GM23338 (cell line): ENCODE results near the gene NEU1. TPM values are rescaled to one million over a fixed set of nuclear protein-coding genes. Genes with fewer than 3 reads are reported as not detected.

Source experiments
- ATAC-seq: fragments of 200-7000 bp; cut with Tn5 transposase; 3 replicates; pipeline ENCODE4 v1.9.1; 2020
- DNase-seq: peaks from one replicate; pipeline ENCODE4 v3.0.0-alpha.2; 2015; ENCODE audit warnings: low spot score
- H2AFZ ChIP-seq: fragments of 200-600 bp; sonication (generic); 2 replicates; pipeline ENCODE4 v1.8.0; 2016; ENCODE audit warnings: antibody characterized with exemption, mild to moderate bottlenecking, moderate library complexity
- H3F3A ChIP-seq: fragments of 200-600 bp; sonication (generic); replicated peaks from 2 replicates; pipeline ENCODE4 v1.8.0; 2017; ENCODE audit warnings: antibody characterized with exemption, mixed run types, low read depth
- H3K27ac ChIP-seq: fragments of 200-600 bp; sonication (generic); 2 replicates; pipeline ENCODE4 v1.6.1; 2016; ENCODE audit warnings: low read depth
- H3K27me3 ChIP-seq: fragments of 200-600 bp; sonication (generic); 2 replicates; pipeline ENCODE4 v1.8.0; 2016; ENCODE audit warnings: mild to moderate bottlenecking, mixed run types, moderate library complexity; ENCODE audit not compliant: insufficient read depth
- H3K36me3 ChIP-seq: fragments of 200-600 bp; sonication (generic); 2 replicates; pipeline ENCODE4 v1.8.0; 2016; ENCODE audit warnings: mild to moderate bottlenecking; ENCODE audit not compliant: insufficient read depth
- H3K4me1 ChIP-seq: fragments of 200-600 bp; sonication (generic); 2 replicates; pipeline ENCODE4 v1.8.0; 2016; ENCODE audit warnings: mild to moderate bottlenecking, moderate library complexity; ENCODE audit not compliant: insufficient read depth
- H3K4me2 ChIP-seq: fragments of 200-600 bp; sonication (generic); 2 replicates; pipeline ENCODE4 v1.7.1; 2017; ENCODE audit warnings: mixed run types
- H3K4me3 ChIP-seq: fragments of 200-600 bp; sonication (generic); 2 replicates; pipeline ENCODE4 v1.6.1; 2016; ENCODE audit warnings: mixed run types
- H3K79me2 ChIP-seq: fragments of 200-600 bp; sonication (generic); replicated peaks from 2 replicates; pipeline ENCODE4 v1.8.0; 2017; ENCODE audit warnings: mild to moderate bottlenecking; ENCODE audit not compliant: insufficient read depth
- H3K9me2 ChIP-seq: fragments of 200-600 bp; sonication (generic); 2 replicates; pipeline ENCODE4 v1.8.0; 2017; ENCODE audit not compliant: insufficient read depth
- H4K20me1 ChIP-seq: fragments of 200-600 bp; sonication (generic); replicated peaks from 2 replicates; pipeline ENCODE4 v1.8.0; 2017; ENCODE audit warnings: mild to moderate bottlenecking; ENCODE audit not compliant: insufficient read depth
- H3K27ac Mint-ChIP-seq: 2 replicates; pipeline ENCODE4 v1.8.0; 2020; ENCODE audit warnings: inconsistent platforms, mild to moderate bottlenecking, moderate library complexity, mixed read lengths
- H3K27me3 Mint-ChIP-seq: 3 replicates; pipeline ENCODE4 v1.8.0; 2022; ENCODE audit warnings: low read depth, mild to moderate bottlenecking, moderate library complexity, mixed read lengths, inconsistent platforms; ENCODE audit not compliant: insufficient read depth, poor library complexity
- H3K36me3 Mint-ChIP-seq: 3 replicates; pipeline ENCODE4 v1.8.0; 2021; ENCODE audit warnings: low read depth, mild to moderate bottlenecking, inconsistent platforms, moderate library complexity, mixed read lengths
- H3K4me1 Mint-ChIP-seq: 3 replicates; pipeline ENCODE4 v1.8.0; 2020; ENCODE audit warnings: mild to moderate bottlenecking, inconsistent platforms, mixed read lengths
- H3K4me3 Mint-ChIP-seq: 3 replicates; pipeline ENCODE4 v1.8.0; 2021; ENCODE audit warnings: moderate library complexity, mild to moderate bottlenecking, inconsistent platforms, mixed read lengths
- H3K9me3 Mint-ChIP-seq: 3 replicates; pipeline ENCODE4 v1.8.0; 2020; ENCODE audit warnings: moderate library complexity, mild to moderate bottlenecking, inconsistent platforms, mixed read lengths
- CREB1 ChIP-seq: fragments of 250-450 bp; sonication (Bioruptor Pico); IDR thresholded peaks from 2 replicates; pipeline ENCODE4 v1.5.0; 2020; ENCODE audit warnings: low read depth, mild to moderate bottlenecking, moderate library complexity
- CTCF ChIP-seq, 2 experiments: fragments of 200-600 bp in 1 of 2; sonication (generic) in 1 of 2; conservative IDR thresholded peaks; 2 replicates each; pipeline versions ENCODE4 v1.5.1 to v1.6.1; 2016 to 2017; ENCODE audit warnings: antibody characterized with exemption in 2 of 2, low read depth in 2 of 2, mild to moderate bottlenecking in 2 of 2, moderate library complexity in 1 of 2
- EZH2 ChIP-seq: fragments of 200-600 bp; sonication (generic); IDR thresholded peaks from one replicate; pipeline ENCODE4 v1.8.0; 2017; ENCODE audit warnings: antibody characterized with exemption, mild to moderate bottlenecking, low read depth; ENCODE audit not compliant: unreplicated experiment
- EZH2phosphoT487 ChIP-seq: fragments of 200-600 bp; sonication (generic); IDR thresholded peaks from one replicate; pipeline ENCODE4 v1.8.1; 2018; ENCODE audit warnings: antibody characterized with exemption; ENCODE audit not compliant: unreplicated experiment
- JUNB ChIP-seq: IDR thresholded peaks from one replicate; pipeline ENCODE4 v1.6.1; 2016; ENCODE audit warnings: antibody characterized with exemption; ENCODE audit not compliant: unreplicated experiment
- NANOG ChIP-seq: IDR thresholded peaks from 2 replicates; pipeline ENCODE4 v1.6.1; 2016; ENCODE audit warnings: antibody characterized with exemption, borderline replicate concordance
- POLR2AphosphoS5 ChIP-seq: IDR thresholded peaks from 2 replicates; pipeline ENCODE4 v1.6.1; 2016; ENCODE audit warnings: antibody characterized with exemption, low read depth
- STAT1 ChIP-seq: IDR thresholded peaks from one replicate; pipeline ENCODE4 v1.6.1; 2016; ENCODE audit warnings: antibody characterized with exemption; ENCODE audit not compliant: unreplicated experiment
- ZNF114 ChIP-seq: fragments of 250-450 bp; sonication (Bioruptor Pico); IDR thresholded peaks from 2 replicates; pipeline ENCODE4 v1.5.0; 2020; ENCODE audit warnings: mild to moderate bottlenecking, moderate library complexity
- ZNF331 ChIP-seq: fragments of 250-450 bp; sonication (Bioruptor Pico); IDR thresholded peaks from 2 replicates; pipeline ENCODE4 v1.5.0; 2020; ENCODE audit warnings: low read depth, mild to moderate bottlenecking, moderate library complexity
- polyA plus RNA-seq: library from polyadenylated mRNA; unstranded; fragments of >200 nt; fragmentation: Nextera tagmentation; extraction: Ambion mirVana; gene quantifications from 2 replicates; pipeline ENCODE4 v1.2.1, GENCODE V29; 2016
- total RNA-seq: library from RNA; depleted of rRNA; stranded (reverse); fragments of >200 nt; shearing (Covaris generic); gene quantifications from 2 replicates; pipeline ENCODE4 v1.2.3, GENCODE V29; 2014
- TF ChIP-seq, protein P1 (sequence below): IDR thresholded peaks from one replicate; pipeline ENCODE4 v1.6.1; 2018; ENCODE audit warnings: antibody characterized with exemption; ENCODE audit not compliant: unreplicated experiment
- TF ChIP-seq, protein P2 (sequence below): IDR thresholded peaks from 2 replicates; pipeline ENCODE4 v1.6.1; 2016; ENCODE audit warnings: antibody characterized with exemption
- TF ChIP-seq, protein P3 (sequence below): fragments of 250-450 bp; sonication (Bioruptor Pico); IDR thresholded peaks from 2 replicates; pipeline ENCODE4 v1.5.0; 2020; ENCODE audit warnings: mild to moderate bottlenecking, moderate library complexity

The NEU1 gene
- total and polyA plus RNA-seq, 2 experiments from 2014 or later, result 31.4 to 47.4 TPM

DNA sequence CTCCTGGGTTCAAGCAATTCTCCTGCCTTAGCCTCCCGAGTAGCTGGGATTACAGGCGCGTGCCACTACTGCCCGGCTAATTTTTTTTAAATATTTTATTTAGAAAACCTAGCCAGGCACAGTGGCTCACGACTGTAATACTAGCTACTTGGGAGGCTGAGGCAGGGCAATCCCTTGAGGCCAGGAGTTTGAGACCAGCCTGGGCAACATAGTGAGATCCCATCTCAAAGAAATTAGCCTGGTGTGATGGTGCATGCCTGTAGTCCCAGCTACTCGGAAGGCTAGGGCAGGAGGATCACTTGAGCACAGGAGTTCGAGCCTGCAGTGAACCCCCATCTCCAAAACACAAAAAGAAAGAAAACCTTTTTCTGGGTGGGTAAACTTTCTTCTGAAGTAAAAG lies 13.7 kb upstream of the NEU1 start:
- Histone ChIP-seq H3K27ac (no peak overlapping the region), H3K4me1 (peaks cover 5% of the 10 kb centered on the region; the same call in 1 of the 2 replicates), H4K20me1 (peaks cover 3% of the 10 kb centered on the region; the same call in 1 of the 2 replicates), H3K4me3 (no peak overlapping the region), H3K27me3 (no peaks in the 10 kb centered on the region), H3F3A (peaks cover 14% of the 10 kb centered on the region), H3K36me3 (peaks cover 5% of the 10 kb centered on the region; the same call in 1 of the 2 replicates), H3K4me2 (no peak overlapping the region), H3K79me2 (no peaks in the 10 kb centered on the region), H2AFZ (no peak overlapping the region), H3K9me2 (no peaks in the 10 kb centered on the region)
- DNase-seq, result no peak
- ATAC-seq, result no peak
- H3K4me1 Mint-ChIP-seq, result peaks cover 8% of the 10 kb centered on the region
- H3K27ac Mint-ChIP-seq, result no peak overlapping the region
- no peaks in the 10 kb centered on the region for H3K9me3 Mint-ChIP-seq
- peaks cover 20% of the 10 kb centered on the region for H3K36me3 Mint-ChIP-seq
- peaks cover 5% of the 10 kb centered on the region for H3K27me3 Mint-ChIP-seq
- TF ChIP-seq, protein P1, sequence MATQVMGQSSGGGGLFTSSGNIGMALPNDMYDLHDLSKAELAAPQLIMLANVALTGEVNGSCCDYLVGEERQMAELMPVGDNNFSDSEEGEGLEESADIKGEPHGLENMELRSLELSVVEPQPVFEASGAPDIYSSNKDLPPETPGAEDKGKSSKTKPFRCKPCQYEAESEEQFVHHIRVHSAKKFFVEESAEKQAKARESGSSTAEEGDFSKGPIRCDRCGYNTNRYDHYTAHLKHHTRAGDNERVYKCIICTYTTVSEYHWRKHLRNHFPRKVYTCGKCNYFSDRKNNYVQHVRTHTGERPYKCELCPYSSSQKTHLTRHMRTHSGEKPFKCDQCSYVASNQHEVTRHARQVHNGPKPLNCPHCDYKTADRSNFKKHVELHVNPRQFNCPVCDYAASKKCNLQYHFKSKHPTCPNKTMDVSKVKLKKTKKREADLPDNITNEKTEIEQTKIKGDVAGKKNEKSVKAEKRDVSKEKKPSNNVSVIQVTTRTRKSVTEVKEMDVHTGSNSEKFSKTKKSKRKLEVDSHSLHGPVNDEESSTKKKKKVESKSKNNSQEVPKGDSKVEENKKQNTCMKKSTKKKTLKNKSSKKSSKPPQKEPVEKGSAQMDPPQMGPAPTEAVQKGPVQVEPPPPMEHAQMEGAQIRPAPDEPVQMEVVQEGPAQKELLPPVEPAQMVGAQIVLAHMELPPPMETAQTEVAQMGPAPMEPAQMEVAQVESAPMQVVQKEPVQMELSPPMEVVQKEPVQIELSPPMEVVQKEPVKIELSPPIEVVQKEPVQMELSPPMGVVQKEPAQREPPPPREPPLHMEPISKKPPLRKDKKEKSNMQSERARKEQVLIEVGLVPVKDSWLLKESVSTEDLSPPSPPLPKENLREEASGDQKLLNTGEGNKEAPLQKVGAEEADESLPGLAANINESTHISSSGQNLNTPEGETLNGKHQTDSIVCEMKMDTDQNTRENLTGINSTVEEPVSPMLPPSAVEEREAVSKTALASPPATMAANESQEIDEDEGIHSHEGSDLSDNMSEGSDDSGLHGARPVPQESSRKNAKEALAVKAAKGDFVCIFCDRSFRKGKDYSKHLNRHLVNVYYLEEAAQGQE, result no peak
- no peak for TF ChIP-seq JUNB
- TF ChIP-seq POLR2AphosphoS5, result no peak
- TF ChIP-seq NANOG, result no peak
- no peak for TF ChIP-seq CTCF (conservative IDR thresholded peaks at IDR 0.05; ENCODE audit: low read depth in 2 of 2)
- no peak for TF ChIP-seq ZNF114 (CRISPR knock-in tag)
- TF ChIP-seq EZH2, result no peak
- no peak for TF ChIP-seq ZNF331 (CRISPR knock-in tag)
- TF ChIP-seq, protein P2, sequence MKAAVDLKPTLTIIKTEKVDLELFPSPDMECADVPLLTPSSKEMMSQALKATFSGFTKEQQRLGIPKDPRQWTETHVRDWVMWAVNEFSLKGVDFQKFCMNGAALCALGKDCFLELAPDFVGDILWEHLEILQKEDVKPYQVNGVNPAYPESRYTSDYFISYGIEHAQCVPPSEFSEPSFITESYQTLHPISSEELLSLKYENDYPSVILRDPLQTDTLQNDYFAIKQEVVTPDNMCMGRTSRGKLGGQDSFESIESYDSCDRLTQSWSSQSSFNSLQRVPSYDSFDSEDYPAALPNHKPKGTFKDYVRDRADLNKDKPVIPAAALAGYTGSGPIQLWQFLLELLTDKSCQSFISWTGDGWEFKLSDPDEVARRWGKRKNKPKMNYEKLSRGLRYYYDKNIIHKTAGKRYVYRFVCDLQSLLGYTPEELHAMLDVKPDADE, result no peak
- no peak for TF ChIP-seq EZH2phosphoT487
- TF ChIP-seq, protein P3, sequence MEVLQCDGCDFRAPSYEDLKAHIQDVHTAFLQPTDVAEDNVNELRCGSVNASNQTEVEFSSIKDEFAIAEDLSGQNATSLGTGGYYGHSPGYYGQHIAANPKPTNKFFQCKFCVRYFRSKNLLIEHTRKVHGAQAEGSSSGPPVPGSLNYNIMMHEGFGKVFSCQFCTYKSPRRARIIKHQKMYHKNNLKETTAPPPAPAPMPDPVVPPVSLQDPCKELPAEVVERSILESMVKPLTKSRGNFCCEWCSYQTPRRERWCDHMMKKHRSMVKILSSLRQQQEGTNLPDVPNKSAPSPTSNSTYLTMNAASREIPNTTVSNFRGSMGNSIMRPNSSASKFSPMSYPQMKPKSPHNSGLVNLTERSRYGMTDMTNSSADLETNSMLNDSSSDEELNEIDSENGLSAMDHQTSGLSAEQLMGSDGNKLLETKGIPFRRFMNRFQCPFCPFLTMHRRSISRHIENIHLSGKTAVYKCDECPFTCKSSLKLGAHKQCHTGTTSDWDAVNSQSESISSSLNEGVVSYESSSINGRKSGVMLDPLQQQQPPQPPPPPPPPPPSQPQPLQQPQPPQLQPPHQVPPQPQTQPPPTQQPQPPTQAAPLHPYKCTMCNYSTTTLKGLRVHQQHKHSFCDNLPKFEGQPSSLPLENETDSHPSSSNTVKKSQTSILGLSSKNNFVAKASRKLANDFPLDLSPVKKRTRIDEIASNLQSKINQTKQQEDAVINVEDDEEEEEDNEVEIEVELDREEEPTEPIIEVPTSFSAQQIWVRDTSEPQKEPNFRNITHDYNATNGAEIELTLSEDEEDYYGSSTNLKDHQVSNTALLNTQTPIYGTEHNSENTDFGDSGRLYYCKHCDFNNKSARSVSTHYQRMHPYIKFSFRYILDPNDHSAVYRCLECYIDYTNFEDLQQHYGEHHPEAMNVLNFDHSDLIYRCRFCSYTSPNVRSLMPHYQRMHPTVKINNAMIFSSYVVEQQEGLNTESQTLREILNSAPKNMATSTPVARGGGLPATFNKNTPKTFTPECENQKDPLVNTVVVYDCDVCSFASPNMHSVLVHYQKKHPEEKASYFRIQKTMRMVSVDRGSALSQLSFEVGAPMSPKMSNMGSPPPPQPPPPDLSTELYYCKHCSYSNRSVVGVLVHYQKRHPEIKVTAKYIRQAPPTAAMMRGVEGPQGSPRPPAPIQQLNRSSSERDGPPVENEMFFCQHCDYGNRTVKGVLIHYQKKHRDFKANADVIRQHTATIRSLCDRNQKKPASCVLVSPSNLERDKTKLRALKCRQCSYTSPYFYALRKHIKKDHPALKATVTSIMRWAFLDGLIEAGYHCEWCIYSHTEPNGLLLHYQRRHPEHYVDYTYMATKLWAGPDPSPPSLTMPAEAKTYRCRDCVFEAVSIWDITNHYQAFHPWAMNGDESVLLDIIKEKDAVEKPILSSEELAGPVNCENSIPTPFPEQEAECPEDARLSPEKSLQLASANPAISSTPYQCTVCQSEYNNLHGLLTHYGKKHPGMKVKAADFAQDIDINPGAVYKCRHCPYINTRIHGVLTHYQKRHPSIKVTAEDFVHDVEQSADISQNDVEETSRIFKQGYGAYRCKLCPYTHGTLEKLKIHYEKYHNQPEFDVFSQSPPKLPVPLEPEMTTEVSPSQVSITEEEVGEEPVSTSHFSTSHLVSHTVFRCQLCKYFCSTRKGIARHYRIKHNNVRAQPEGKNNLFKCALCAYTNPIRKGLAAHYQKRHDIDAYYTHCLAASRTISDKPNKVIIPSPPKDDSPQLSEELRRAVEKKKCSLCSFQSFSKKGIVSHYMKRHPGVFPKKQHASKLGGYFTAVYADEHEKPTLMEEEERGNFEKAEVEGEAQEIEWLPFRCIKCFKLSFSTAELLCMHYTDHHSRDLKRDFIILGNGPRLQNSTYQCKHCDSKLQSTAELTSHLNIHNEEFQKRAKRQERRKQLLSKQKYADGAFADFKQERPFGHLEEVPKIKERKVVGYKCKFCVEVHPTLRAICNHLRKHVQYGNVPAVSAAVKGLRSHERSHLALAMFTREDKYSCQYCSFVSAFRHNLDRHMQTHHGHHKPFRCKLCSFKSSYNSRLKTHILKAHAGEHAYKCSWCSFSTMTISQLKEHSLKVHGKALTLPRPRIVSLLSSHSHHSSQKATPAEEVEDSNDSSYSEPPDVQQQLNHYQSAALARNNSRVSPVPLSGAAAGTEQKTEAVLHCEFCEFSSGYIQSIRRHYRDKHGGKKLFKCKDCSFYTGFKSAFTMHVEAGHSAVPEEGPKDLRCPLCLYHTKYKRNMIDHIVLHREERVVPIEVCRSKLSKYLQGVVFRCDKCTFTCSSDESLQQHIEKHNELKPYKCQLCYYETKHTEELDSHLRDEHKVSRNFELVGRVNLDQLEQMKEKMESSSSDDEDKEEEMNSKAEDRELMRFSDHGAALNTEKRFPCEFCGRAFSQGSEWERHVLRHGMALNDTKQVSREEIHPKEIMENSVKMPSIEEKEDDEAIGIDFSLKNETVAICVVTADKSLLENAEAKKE (CRISPR knock-in tag), result no peak
- no peak for TF ChIP-seq CREB1 (CRISPR knock-in tag)
- TF ChIP-seq STAT1, result no peak
- H3K4me3 Mint-ChIP-seq, result no peak overlapping the region
